ENCODE measurements around the gene DDIAS. TPM values are rescaled to one million over a fixed set of nuclear protein-coding genes. Genes with fewer than 3 reads are reported as not detected.

The DDIAS gene
- total RNA-seq, 1 experiment from 2014 or later: 17.1 TPM

- no peak for TF ChIP-seq SRF (IDR thresholded peaks at IDR 0.05; ENCODE audit: low read depth)
- TF ChIP-seq POLR2AphosphoS5 (IDR thresholded peaks at IDR 0.05; ENCODE audit: low read depth, low read length): no peak
Observed at GRCh38 chr11:82959987-82960778, 58.6 kb downstream of the DDIAS start (continued).

- POLR2A ChIA-PET: no interaction called here
- H3K27me3 ChIP-seq (ENCODE audit: insufficient read depth, low read length): no peaks in the 10 kb centered on the region
- no peaks in the 10 kb centered on the region for H3K36me3 ChIP-seq (ENCODE audit: control insufficient read depth in 1 of 2, insufficient read depth in 2 of 2, low read length in 2 of 2)
- H3K9me3 ChIP-seq (ENCODE audit: control insufficient read depth in 1 of 2, insufficient read depth in 1 of 2, low read depth in 1 of 2, low read length in 2 of 2): no peaks in the 10 kb centered on the region
- H3K4me2 ChIP-seq (ENCODE audit: low read length): no peak overlapping the region
- intact Hi-C loops (cut with micrococcal nuclease): no loop called here
- no peaks in the 10 kb centered on the region for H3K9me2 ChIP-seq (ENCODE audit: insufficient read depth)
- H3K4me3 ChIP-seq (replicated peaks in 1 of 2; ENCODE audit: low read depth in 1 of 2, low read length in 2 of 2): no peak overlapping the region
- CTCF ChIA-PET: no interaction called here
- RAD21 ChIA-PET (ENCODE audit: low non-redundant PET in 1 of 2, low total read pairs in 2 of 2, uncharacterized antibody in 2 of 2, unreplicated experiment in 2 of 2): no interaction called here
- no peak overlapping the region for H3K27ac ChIP-seq (ENCODE audit: low read depth, low read length)
- DNase-seq (ENCODE audit: low read depth, low spot score): no peak
- H3K4me1 ChIP-seq (ENCODE audit: control insufficient read depth in 1 of 2, insufficient read depth in 2 of 2, low read length in 2 of 2): peaks cover 1 to 6% of the 10 kb centered on the region in 2 experiments; a peak in 2 of 4 replicates
- no peaks in the 10 kb centered on the region for H4K20me1 ChIP-seq (ENCODE audit: insufficient read depth)
- ATAC-seq: no peak
- H2AFZ ChIP-seq (ENCODE audit: low read depth, low read length, poor library complexity, severe bottlenecking): no peak overlapping the region
- BruUV-seq (replicated peaks): no TSS peak
- no peak overlapping the region for H3K9ac ChIP-seq (ENCODE audit: low read length)
- no peaks in the 10 kb centered on the region for H3K79me2 ChIP-seq (ENCODE audit: insufficient read depth, low read length)
- TF ChIP-seq FOSL1 (IDR thresholded peaks at IDR 0.05; ENCODE audit: low read depth): no peak
- no peak for TF ChIP-seq TCF7L2 (IDR thresholded peaks at IDR 0.05; ENCODE audit: borderline replicate concordance, extremely low read depth, insufficient read depth, insufficient read length)
- TF ChIP-seq ZFX (IDR thresholded peaks at IDR 0.05): no peak
- TF ChIP-seq RAD21 (IDR thresholded peaks at IDR 0.05; ENCODE audit: low read depth): no peak
- no peak for TF ChIP-seq ATF3 (IDR thresholded peaks at IDR 0.05)
- TF ChIP-seq REST (IDR thresholded peaks at IDR 0.05; ENCODE audit: low read depth): no peak
- no peak for TF ChIP-seq ELF1 (IDR thresholded peaks at IDR 0.05; ENCODE audit: borderline replicate concordance, low read depth)
- no peak for TF ChIP-seq JUND (IDR thresholded peaks at IDR 0.05)
- TF ChIP-seq EGR1 (IDR thresholded peaks at IDR 0.05; ENCODE audit: low read depth): no peak
- TF ChIP-seq CTCF (IDR thresholded peaks at IDR 0.05 in 2 of 3, conservative IDR thresholded peaks at IDR 0.05 in 1 of 3; ENCODE audit: borderline replicate concordance in 1 of 3, insufficient read depth in 1 of 3, low read depth in 2 of 3, low read length in 2 of 3): no peak
- no peak for TF ChIP-seq SP1 (IDR thresholded peaks at IDR 0.05; ENCODE audit: low read depth)
- TF ChIP-seq EZH2 (IDR thresholded peaks at IDR 0.05): no peak
- no peak for TF ChIP-seq CBX3 (IDR thresholded peaks at IDR 0.05; ENCODE audit: low read depth)
- TF ChIP-seq POLR2AphosphoS5 (IDR thresholded peaks at IDR 0.05; ENCODE audit: low read depth, low read length): no peak
- no peak for TF ChIP-seq CEBPB (IDR thresholded peaks at IDR 0.05; ENCODE audit: low read depth)
- TF ChIP-seq ZNF274 (IDR thresholded peaks at IDR 0.05; ENCODE audit: low read depth, low read length): no peak
- no peak for TF ChIP-seq ZBTB33 (IDR thresholded peaks at IDR 0.05; ENCODE audit: extremely low read depth, insufficient replicate concordance, low read length)
Observed at GRCh38 chr11:82960779-82961143, 59.2 kb downstream of the DDIAS start.

Measured in HCT116 (cell line).